Body of pancreas (tissue), 4 donors: ENCODE data around the gene KBTBD12. TPM values are rescaled to one million over a fixed set of nuclear protein-coding genes. Genes with fewer than 3 reads are reported as not detected.

Experiments used
- ATAC-seq: fragments of 150-250 bp; one replicate; pipeline ENCODE4 v1.9.1; 2016
- DNase-seq, 4 donors: peaks; one replicate each; pipeline ENCODE4 v3.0.0-alpha.2; 2019
- H3K27ac ChIP-seq, 4 donors: fragments of 200-600 bp; sonication (generic); 1 replicate in 3 of 4; 2 replicates in 1 of 4; pipeline versions ENCODE4 v1.5.1 to v1.6.1; 2016 to 2019; ENCODE audit warnings: mild to moderate bottlenecking in 1 of 4, mixed read lengths in 1 of 4, moderate library complexity in 1 of 4
- H3K27me3 ChIP-seq, 2 donors: fragments of 200-600 bp; sonication (generic); one replicate each; pipeline ENCODE4 v1.6.0; 2016; ENCODE audit warnings: mild to moderate bottlenecking in 1 of 2
- H3K36me3 ChIP-seq, 2 donors: fragments of 200-600 bp; sonication (generic); replicated peaks in 1 of 2; 2 replicates each; pipeline ENCODE4 v1.5.1; 2016; ENCODE audit warnings: low read depth in 2 of 2; ENCODE audit not compliant: insufficient read depth in 1 of 2
- H3K4me1 ChIP-seq: fragments of 200-600 bp; sonication (generic); one replicate; pipeline ENCODE4 v1.6.0; 2016
- H3K4me3 ChIP-seq, 2 donors: fragments of 200-600 bp; sonication (generic); 1 replicate in 1 of 2; 2 replicates in 1 of 2; pipeline ENCODE4 v1.5.1; 2016 to 2019
- H3K9me3 ChIP-seq, 3 donors: fragments of 200-600 bp; sonication (generic); 1 replicate in 2 of 3; 2 replicates in 1 of 3; pipeline ENCODE4 v1.5.1; 2016
- CTCF ChIP-seq, 7 experiments: fragments of 450-650 bp in 4 of 7; fragments of 200-600 bp in 3 of 7; sonication (generic) in 3 of 7; IDR thresholded peaks; one replicate each; pipeline ENCODE4 v1.5.1; 2016 to 2019; ENCODE audit warnings: antibody characterized with exemption in 7 of 7
- POLR2A ChIP-seq, 3 donors: fragments of 450-650 bp; IDR thresholded peaks; one replicate each; pipeline ENCODE4 v1.6.1; 2016; ENCODE audit warnings: antibody characterized with exemption in 3 of 3, mild to moderate bottlenecking in 2 of 3
- WGBS, 2 donors: methylation state at CpG; one replicate each; pipeline ENCODE4 v1.1.5; 2017; 5-methylcytosine and 5-hydroxymethylcytosine counted together
- intact Hi-C: fragments of 100-400 bp; cut with DNase I; formaldehyde crosslinking; loops from one replicate; pipeline ENCODE4 v1.15.1; 2023
- total RNA-seq, 2 donors: library from RNA; depleted of rRNA; stranded (reverse); fragments of >200 nt; gene quantifications; one replicate each; pipeline ENCODE4 v1.1.0, GENCODE V29; 2016

The KBTBD12 gene
- total RNA-seq, 2 donors from 2014 or later = 2.0 to 3.4 TPM

DNA sequence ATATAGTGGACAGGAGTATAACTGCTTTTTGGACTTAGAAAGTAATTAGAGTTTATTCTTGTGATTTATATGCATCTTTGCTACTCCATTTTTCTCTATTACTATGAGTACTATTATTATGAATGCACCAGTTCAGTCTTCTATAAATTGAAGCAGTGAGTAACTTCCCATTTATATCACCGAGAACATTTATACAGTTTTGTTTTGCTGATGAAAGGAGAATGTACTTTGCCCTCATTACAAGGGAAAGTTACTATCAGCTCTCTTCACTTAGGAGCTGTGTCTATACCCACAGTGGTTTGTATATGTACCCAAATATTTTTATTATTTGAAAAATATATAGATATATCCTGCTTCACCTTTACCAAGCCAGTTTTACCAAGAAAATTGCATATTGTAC lies 5.7 kb downstream of the KBTBD12 start:
- WGBS, 2 donors = 26 to 44% methylated on average over 1 of the region's 1 CpG
- Histone ChIP-seq H3K36me3 (no peaks in the 10 kb centered on the region), H3K27ac (no peak overlapping the region), H3K4me1 (peaks cover 8% of the 10 kb centered on the region), H3K9me3 (no peaks in the 10 kb centered on the region), H3K27me3 (no peaks in the 10 kb centered on the region), H3K4me3 (no peak overlapping the region)
- intact Hi-C loops = no loop called here
- DNase-seq (no peak), ATAC-seq (no peak)
- no peak for TF ChIP-seq POLR2A (IDR thresholded peaks at IDR 0.05)
- no peak for TF ChIP-seq CTCF (IDR thresholded peaks at IDR 0.05)

- no peaks in the 10 kb centered on the region for H3K4me1 ChIP-seq
- 96% methylated on average over 4 of the region's 4 CpGs for WGBS, 2 donors
- no peak for DNase-seq
- intact Hi-C loops = no loop called here
- TF ChIP-seq POLR2A (IDR thresholded peaks at IDR 0.05) (no peak), CTCF (IDR thresholded peaks at IDR 0.05) (no peak)
- no peak overlapping the region for H3K27ac ChIP-seq
- no peak for ATAC-seq
- H3K27me3 ChIP-seq = no peaks in the 10 kb centered on the region
- no peak overlapping the region for H3K4me3 ChIP-seq
- no peaks in the 10 kb centered on the region for H3K36me3 ChIP-seq
- no peaks in the 10 kb centered on the region for H3K9me3 ChIP-seq
These were observed 8.6 kb downstream of the KBTBD12 start for GRCh38 chr3:127923611-127924010.

GRCh38 chr3:127925384-127925783 lies 10.4 kb downstream of the KBTBD12 start:
- Histone ChIP-seq H3K9me3 (no peaks in the 10 kb centered on the region), H3K4me1 (no peaks in the 10 kb centered on the region), H3K27me3 (no peaks in the 10 kb centered on the region), H3K36me3 (no peaks in the 10 kb centered on the region), H3K4me3 (no peak overlapping the region), H3K27ac (no peak overlapping the region)
- no peak for TF ChIP-seq POLR2A (IDR thresholded peaks at IDR 0.05)
- TF ChIP-seq CTCF (IDR thresholded peaks at IDR 0.05) = no peak
- 52 to 75% methylated on average over 2 of the region's 2 CpGs for WGBS, 2 donors
- intact Hi-C loops = no loop called here
- ATAC-seq (no peak), DNase-seq (no peak)

- intact Hi-C loops = no loop called here
- H3K4me3 ChIP-seq = no peak overlapping the region
- no peaks in the 10 kb centered on the region for H3K36me3 ChIP-seq
- no peak for TF ChIP-seq CTCF (IDR thresholded peaks at IDR 0.05)
- no peak for TF ChIP-seq POLR2A (IDR thresholded peaks at IDR 0.05)
- DNase-seq (no peak), ATAC-seq (no peak)
- H3K27me3 ChIP-seq = no peaks in the 10 kb centered on the region
- no peaks in the 10 kb centered on the region for H3K9me3 ChIP-seq
- 81 to 86% methylated on average over 3 of the region's 3 CpGs for WGBS, 2 donors
- H3K27ac ChIP-seq = no peak overlapping the region
- no peaks in the 10 kb centered on the region for H3K4me1 ChIP-seq
These were observed 13.0 kb downstream of the KBTBD12 start for GRCh38 chr3:127927829-127928604.
